PFSK-1 (cell line): ENCODE results near the gene SLC44A1.

Experiments
- SIN3A ChIP-seq: IDR thresholded peaks from 2 replicates; pipeline ENCODE4 v1.6.1; 2012; ENCODE audit warnings: mild to moderate bottlenecking, low read length, moderate library complexity, borderline replicate concordance; ENCODE audit not compliant: insufficient read depth
- TAF1 ChIP-seq: IDR thresholded peaks from 2 replicates; pipeline ENCODE4 v1.6.1; 2012; ENCODE audit warnings: low read length, control low read depth, borderline replicate concordance; ENCODE audit not compliant: insufficient read depth

- TF ChIP-seq SIN3A = no peak
- no peak for TF ChIP-seq TAF1
These were observed 4.2 kb downstream of the SLC44A1 start for GRCh38 chr9:105248691-105249090.
